ENCODE results near the gene CBLB. TPM values are rescaled to one million over a fixed set of nuclear protein-coding genes. Genes with fewer than 3 reads are reported as not detected.

CBLB gene
- total RNA-seq (2011; cell fraction: chromatin; rRNA removed; ENCODE audit: low replicate concordance), result 35.1 and 68.8 TPM in 2 replicates
- total RNA-seq (2011; cell fraction: nucleolus; rRNA removed), result 9.7 and 10.2 TPM in 2 replicates
- 17.9 and 22.7 TPM in 2 replicates for total RNA-seq (2011; cell fraction: nucleoplasm; rRNA removed)
- total RNA-seq (2014; rRNA removed), result 5.2 and 5.4 TPM in 2 replicates
- total RNA-seq (2014; rRNA removed; fragmentation: Illumina TruSeq; extraction: Trizol), result 6.3 and 6.7 TPM in 2 replicates
- total RNA-seq (2015; rRNA removed; fragmentation: Illumina TruSeq; extraction: Trizol), result 4.4 and 5.3 TPM in 2 replicates
- 6.4 TPM in 2 replicates for total RNA-seq (2021)
- 8.1 and 10.5 TPM in 2 replicates for polyA plus RNA-seq (2011; rRNA removed)
- 4.4 and 7.2 TPM in 2 replicates for polyA plus RNA-seq (2011; cell fraction: cytosol; rRNA removed)
- polyA plus RNA-seq (2011; cell fraction: nucleus; rRNA removed), result 8.3 and 11.3 TPM in 2 replicates
- polyA plus RNA-seq (2012), result 3.2 and 4.9 TPM in 2 replicates
- polyA plus RNA-seq (2014; fragmentation: Illumina TruSeq; extraction: Trizol), result 5.9 TPM in 2 replicates
- 1 to 10 TPM; 1.8 to 2.2 TPM for polyA plus RNA-seq (2014; fragmentation: Nextera tagmentation; extraction: Ambion mirVana)
- polyA plus RNA-seq (2014; rRNA removed), result 2.7 and 3.3 TPM in 2 replicates
- polyA minus RNA-seq (2011; rRNA and poly(A)+ RNA removed), result 23.2 and 34.6 TPM in 2 replicates
- polyA minus RNA-seq (2011; cell fraction: cytosol; rRNA and poly(A)+ RNA removed), result 3.8 and 6.5 TPM in 2 replicates
- 23.8 and 42.1 TPM in 2 replicates for polyA minus RNA-seq (2011; cell fraction: nucleus; rRNA and poly(A)+ RNA removed)
- Bru-seq, nascent RNA, result percentile 59 among the genes with signal in this experiment
- percentile 64 among the genes with signal in this experiment for BruChase-seq, experiment 1, labeled RNA remaining after a 2-hour chase
- percentile 63 among the genes with signal in this experiment for BruChase-seq, experiment 2, labeled RNA remaining after a 6-hour chase
- long read RNA-seq, experiment 1, partial matches to known transcripts, result 4 of 9 reads
- long read RNA-seq, experiment 1, other reads (novel, unspliced or antisense), result 5 of 9 reads
- long read RNA-seq, experiment 2, partial matches to known transcripts, result 0 of 3 reads
- long read RNA-seq, experiment 2, other reads (novel, unspliced or antisense), result 2 of 3 reads
- long read RNA-seq, experiment 3, partial matches to known transcripts, result 0 of 1 reads
- long read RNA-seq, experiment 3, other reads (novel, unspliced or antisense), result 1 of 1 reads

DNA sequence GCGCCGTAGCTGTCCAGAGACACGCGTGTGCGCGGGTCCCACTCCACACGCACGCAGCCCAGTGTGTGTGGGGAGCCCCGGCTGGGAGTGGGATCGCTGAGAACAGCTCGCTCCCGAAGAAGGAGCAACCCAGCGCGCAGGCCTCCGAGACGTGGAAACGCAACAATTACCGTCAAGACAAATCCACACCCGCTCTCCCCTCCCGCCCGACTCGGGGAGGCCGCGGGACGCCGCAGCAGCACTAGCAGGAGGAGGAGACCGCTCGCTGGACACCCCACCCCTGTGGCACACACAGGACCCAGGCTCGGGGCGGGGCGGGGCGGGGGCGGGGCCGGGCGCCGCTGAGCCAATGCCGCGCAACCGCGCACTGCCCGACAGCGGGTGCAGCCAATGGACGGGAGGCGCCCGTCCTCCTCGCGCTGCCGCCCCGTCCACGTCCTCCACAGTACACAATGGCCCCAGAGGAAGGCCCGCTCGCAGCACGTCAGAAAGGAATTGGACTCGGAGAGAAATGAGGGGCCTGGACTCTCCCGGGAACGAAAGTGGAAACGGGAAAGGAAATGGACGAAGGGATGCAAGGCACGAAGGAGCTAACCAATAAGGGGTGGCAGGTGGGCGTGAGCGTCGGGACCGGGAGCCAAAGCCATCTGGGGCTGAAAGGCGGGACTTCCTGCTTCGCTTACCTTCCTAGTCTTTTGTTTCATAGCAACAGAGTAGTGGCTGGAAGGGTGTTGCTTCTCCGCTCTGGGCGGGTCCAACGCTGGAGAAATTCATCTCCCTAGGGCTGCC is at the start of gene CBLB:
Gene CBLB (minus strand): TSS at position 271 of the 789 bp plus-strand sequence. CDS start 1,435 bp downstream, outside the sequence.
- ATAC-seq (peak; percentile 96), DNase-seq (ENCODE audit: extremely low read depth in 1 of 4, low spot score in 3 of 4) (peak; percentile 87 to 91 (median 88)), FAIRE-seq (peak; percentile 92)
- BruUV-seq (replicated peaks), result no TSS peak
- in situ Hi-C loops (cut with MboI) (no loop called here), intact Hi-C loops (cut with micrococcal nuclease) (no loop called here)
- no peaks in the 10 kb centered on the region for H4K20me1 ChIP-seq (replicated peaks; ENCODE audit: control insufficient read depth, insufficient read depth, low read length)
- peak within 1 kb of the TSS; percentile 76 for H3K4me3 ChIP-seq
- H3K9me1 ChIP-seq (ENCODE audit: control insufficient read depth, insufficient read depth, low read length), result no peaks in the 10 kb centered on the region
- ChIA-PET POLR2A (interaction anchor here (0.7 to 1.9 kb wide), 3 partner anchors 9 to 68 kb away, joined by 3 to 10 read pairs (median 3); no protein-coding TSS in a partner anchor), CTCF (ENCODE audit: low intra/inter-chr PET ratio) (no interaction called here)
- no peaks in the 10 kb centered on the region for H3K27me3 ChIP-seq (ENCODE audit: control insufficient read depth in 2 of 2, insufficient read depth in 2 of 2, low read length in 2 of 2)
- WGBS (ENCODE audit: insufficient coverage, low coverage, missing lambda C conversion rate), result 2% methylated on average over 10 of the region's 68 CpGs
- peaks cover 8 to 10% of the 10 kb centered on the region in 2 experiments; a peak in 4 of 5 replicates for H3K4me1 ChIP-seq (replicated peaks in 1 of 2; ENCODE audit: control insufficient read depth in 2 of 2, insufficient read depth in 2 of 2, low read length in 2 of 2)
- H2AFZ ChIP-seq (ENCODE audit: low read depth, low read length), result peak within 1 kb of the TSS; percentile 100
- peak within 1 kb of the TSS; percentile 79 to 96 for H3K9ac ChIP-seq (ENCODE audit: insufficient read depth in 1 of 2, low read depth in 2 of 2, low read length in 2 of 2)
- H3K9me3 ChIP-seq (replicated peaks; ENCODE audit: control insufficient read depth, insufficient read depth, low read depth, low read length), result no peaks in the 10 kb centered on the region
- peak within 1 kb of the TSS; percentile 69 for H3K27ac ChIP-seq (ENCODE audit: extremely low read depth, low read depth, low read length)
- H3K79me2 ChIP-seq (ENCODE audit: control insufficient read depth, insufficient read depth, low read length), result peaks cover 12% of the 10 kb centered on the region
- H3K36me3 ChIP-seq (ENCODE audit: control insufficient read depth, insufficient read depth, low read length), result peaks cover 3% of the 10 kb centered on the region; the same call in 1 of the 3 replicates
- peak within 1 kb of the TSS; percentile 88 for H3K4me2 ChIP-seq (ENCODE audit: insufficient read depth, low read length)
- TF ChIP-seq RCOR1 (IDR thresholded peaks at IDR 0.05; ENCODE audit: borderline replicate concordance in 1 of 2, low read depth in 2 of 2, low read length in 2 of 2), result 0 out of 4 replicates have a peak, but pooled peaks of 1 of the 2 experiments have one; percentile 7
- peak; percentile 60 for TF ChIP-seq ASH1L (IDR thresholded peaks at IDR 0.05; ENCODE audit: borderline replicate concordance, low read depth, partially characterized antibody)
- peak; percentile 75; the same call in 1 of the 2 replicates for TF ChIP-seq GABPB1 (CRISPR knock-in tag; IDR thresholded peaks at IDR 0.05)
- TF ChIP-seq NEUROD1 (IDR thresholded peaks at IDR 0.05; ENCODE audit: borderline replicate concordance, low read depth, low read length, partially characterized antibody), result peak; percentile 57
- TF ChIP-seq, protein P1, sequence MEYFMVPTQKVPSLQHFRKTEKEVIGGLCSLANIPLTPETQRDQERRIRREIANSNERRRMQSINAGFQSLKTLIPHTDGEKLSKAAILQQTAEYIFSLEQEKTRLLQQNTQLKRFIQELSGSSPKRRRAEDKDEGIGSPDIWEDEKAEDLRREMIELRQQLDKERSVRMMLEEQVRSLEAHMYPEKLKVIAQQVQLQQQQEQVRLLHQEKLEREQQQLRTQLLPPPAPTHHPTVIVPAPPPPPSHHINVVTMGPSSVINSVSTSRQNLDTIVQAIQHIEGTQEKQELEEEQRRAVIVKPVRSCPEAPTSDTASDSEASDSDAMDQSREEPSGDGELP (CRISPR knock-in tag; IDR thresholded peaks at IDR 0.05; ENCODE audit: borderline replicate concordance), result peak; percentile 64; the same call in 1 of the 2 replicates
- peak in 1 of 2 experiments; percentile 15; a peak in 1 of 4 replicates for TF ChIP-seq SRF (CRISPR knock-in tag; IDR thresholded peaks at IDR 0.05)
- peak; percentile 84 for TF ChIP-seq KDM5B (IDR thresholded peaks at IDR 0.05; ENCODE audit: insufficient replicate concordance, low read depth, low read length)
- TF ChIP-seq, protein P2, sequence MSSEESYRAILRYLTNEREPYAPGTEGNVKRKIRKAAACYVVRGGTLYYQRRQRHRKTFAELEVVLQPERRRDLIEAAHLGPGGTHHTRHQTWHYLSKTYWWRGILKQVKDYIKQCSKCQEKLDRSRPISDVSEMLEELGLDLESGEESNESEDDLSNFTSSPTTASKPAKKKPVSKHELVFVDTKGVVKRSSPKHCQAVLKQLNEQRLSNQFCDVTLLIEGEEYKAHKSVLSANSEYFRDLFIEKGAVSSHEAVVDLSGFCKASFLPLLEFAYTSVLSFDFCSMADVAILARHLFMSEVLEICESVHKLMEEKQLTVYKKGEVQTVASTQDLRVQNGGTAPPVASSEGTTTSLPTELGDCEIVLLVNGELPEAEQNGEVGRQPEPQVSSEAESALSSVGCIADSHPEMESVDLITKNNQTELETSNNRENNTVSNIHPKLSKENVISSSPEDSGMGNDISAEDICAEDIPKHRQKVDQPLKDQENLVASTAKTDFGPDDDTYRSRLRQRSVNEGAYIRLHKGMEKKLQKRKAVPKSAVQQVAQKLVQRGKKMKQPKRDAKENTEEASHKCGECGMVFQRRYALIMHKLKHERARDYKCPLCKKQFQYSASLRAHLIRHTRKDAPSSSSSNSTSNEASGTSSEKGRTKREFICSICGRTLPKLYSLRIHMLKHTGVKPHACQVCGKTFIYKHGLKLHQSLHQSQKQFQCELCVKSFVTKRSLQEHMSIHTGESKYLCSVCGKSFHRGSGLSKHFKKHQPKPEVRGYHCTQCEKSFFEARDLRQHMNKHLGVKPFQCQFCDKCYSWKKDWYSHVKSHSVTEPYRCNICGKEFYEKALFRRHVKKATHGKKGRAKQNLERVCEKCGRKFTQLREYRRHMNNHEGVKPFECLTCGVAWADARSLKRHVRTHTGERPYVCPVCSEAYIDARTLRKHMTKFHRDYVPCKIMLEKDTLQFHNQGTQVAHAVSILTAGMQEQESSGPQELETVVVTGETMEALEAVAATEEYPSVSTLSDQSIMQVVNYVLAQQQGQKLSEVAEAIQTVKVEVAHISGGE (CRISPR knock-in tag; IDR thresholded peaks at IDR 0.05), result peak in 1 of 3 experiments; percentile 44; a peak in 1 of 6 replicates
- TF ChIP-seq ZFX (CRISPR knock-in tag; IDR thresholded peaks at IDR 0.05), result peak; percentile 85

All from K562 (cell line).